Nucleus accumbens (tissue), 56 donors: ENCODE data around the gene RNF224.
A peak's percentile ranks its signal among the peaks of the same experiment; 100 is the strongest.

ENCODE experiments used
- DNase-seq, 56 donors: peaks; one replicate each; lab custom pipeline; 2025; lab: John Stamatoyannopoulos, UW

The RNF224 gene

GRCh38 chr9:137247135-137247915, 20.0 kb downstream of the RNF224 start:
- no peak for DNase-seq

- DNase-seq: no peak
Measured at GRCh38 chr9:137247916-137248175, 20.5 kb downstream of the RNF224 start.

DNA sequence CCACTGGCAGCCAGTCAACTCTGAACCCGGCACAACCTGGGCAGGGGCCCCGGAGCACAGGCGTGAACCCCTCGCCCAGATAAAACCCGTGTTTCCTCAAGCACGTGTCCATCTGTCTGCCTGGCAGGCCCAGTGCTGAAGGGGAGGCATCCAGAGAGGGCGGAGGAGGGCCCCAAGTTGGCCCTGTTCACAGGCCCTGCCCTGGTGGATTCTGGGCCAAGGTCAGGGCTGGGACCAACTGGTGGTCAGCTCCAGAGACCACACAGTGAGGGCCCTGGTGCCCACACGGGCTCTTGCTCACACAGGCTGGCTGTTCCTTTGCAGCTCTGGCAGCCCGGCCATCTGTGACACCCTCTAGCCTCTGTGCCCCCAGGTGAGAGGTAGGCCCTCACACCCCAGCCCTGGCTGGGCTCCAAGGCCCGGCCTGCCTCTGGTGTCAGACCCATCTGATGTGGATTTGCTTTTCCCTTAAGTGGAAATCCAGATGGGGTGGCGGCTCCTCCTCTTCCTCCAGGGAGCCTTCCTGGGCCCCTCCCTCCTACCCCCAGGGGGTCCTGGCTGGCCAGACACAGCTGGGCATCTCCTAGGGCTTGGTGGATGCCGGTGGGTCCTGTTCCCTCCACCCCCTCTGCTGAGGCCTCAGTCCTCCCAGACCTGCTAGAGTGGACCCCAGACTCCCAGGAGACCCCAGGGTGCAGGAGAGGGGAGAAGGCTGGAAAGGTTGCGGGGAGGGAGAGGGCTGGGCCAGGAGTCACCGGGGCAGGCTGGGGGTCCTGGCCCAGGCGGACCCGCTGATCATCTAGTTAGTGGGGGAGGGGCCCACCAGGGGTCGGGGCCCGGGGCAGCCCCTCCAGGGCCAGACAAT, 23.3 kb downstream of the RNF224 start:
- no peak for DNase-seq

- no peak for DNase-seq
Measured at GRCh38 chr9:137251194-137251461, 23.8 kb downstream of the RNF224 start, which contains the start of gene STPG3. Gene STPG3, plus strand, starts transcription at chr9:137251286. Its CDS starts 1 bp downstream, at chr9:137251287.

DNA sequence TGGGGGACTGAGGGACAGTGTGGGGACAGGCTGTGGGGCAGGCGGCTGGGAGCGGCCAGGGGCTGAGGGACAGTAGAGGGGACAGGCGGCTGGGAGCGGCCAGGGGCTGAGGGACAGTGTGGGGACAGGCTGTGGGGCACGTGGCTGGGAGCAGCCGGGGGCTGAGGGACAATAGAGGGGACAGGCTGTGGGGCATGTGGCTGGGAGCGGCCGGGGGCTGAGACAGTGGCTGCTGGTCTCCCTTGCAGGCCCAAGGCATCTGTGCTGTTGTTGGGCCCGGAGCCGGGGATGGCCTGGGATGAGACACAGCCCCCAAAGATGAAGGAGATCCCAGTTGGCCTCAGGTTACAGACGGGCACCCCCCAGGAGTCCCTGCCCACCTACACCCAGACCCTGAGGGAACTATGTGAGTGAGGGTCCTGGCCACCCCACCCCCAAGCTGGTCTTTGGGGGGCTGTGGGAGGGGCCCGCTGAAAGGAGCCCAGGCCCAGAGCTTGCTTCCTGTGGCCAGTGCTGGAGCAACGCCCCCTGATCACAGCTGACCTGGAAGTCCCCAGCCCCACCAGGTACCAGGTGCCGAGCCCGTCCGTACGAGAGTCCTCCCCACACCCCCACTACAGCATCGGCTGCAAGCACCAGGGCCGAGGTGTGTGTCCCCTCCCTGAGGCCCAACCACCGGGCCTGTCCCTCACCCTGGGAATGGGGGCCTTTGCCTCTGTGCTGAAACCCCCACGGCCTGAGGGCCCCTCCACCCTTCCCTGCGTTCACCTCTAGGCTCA, 24.4 kb downstream of the RNF224 start:
- no peak for DNase-seq

DNA sequence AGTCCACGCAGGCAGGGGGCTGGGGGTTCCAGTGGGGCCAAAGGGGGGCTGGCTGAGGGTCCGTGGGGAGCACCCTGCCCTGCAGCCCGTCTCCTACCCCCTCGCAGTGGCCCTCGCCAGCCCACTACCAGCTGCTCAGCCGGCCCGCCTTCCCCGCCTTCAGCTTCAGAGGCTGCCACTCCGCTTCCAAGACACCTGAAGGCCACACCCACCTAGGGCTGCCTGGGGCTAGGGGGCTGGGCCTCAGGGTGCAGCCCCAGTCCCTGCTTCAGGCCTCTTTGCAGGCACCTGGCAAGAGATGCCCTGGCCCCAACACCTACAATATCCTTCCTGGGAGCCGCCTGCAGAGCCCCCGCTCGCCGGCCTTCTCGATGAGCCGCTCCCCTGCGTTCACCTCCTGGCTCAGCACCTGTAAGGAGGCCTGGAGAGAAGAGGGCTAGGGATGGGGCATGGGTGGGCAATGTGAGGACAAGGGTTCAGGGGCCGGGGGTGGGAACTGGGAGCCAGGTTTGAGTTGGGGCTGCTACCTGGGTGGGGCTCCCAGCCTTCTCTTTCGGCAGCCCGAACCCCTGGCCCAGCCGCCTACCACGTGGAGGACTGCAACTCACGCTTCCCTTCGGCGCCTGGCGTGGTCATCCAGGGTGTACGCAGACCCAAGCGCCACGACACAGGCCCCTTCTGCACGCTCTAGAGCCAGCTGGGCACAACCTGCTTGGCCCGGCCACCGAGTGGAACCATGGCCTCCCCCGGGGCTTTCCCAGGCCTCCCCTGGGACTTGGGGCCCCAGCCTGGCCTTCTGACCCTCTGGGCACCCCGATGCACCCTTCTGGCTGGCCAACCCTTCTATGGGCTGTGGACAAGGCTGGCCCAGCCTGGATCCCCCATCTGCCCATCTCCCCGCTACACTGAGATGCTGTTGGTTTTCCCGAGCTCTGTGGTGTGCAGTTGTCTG, 25.5 kb downstream of the RNF224 start:
- DNase-seq: no peak

DNA sequence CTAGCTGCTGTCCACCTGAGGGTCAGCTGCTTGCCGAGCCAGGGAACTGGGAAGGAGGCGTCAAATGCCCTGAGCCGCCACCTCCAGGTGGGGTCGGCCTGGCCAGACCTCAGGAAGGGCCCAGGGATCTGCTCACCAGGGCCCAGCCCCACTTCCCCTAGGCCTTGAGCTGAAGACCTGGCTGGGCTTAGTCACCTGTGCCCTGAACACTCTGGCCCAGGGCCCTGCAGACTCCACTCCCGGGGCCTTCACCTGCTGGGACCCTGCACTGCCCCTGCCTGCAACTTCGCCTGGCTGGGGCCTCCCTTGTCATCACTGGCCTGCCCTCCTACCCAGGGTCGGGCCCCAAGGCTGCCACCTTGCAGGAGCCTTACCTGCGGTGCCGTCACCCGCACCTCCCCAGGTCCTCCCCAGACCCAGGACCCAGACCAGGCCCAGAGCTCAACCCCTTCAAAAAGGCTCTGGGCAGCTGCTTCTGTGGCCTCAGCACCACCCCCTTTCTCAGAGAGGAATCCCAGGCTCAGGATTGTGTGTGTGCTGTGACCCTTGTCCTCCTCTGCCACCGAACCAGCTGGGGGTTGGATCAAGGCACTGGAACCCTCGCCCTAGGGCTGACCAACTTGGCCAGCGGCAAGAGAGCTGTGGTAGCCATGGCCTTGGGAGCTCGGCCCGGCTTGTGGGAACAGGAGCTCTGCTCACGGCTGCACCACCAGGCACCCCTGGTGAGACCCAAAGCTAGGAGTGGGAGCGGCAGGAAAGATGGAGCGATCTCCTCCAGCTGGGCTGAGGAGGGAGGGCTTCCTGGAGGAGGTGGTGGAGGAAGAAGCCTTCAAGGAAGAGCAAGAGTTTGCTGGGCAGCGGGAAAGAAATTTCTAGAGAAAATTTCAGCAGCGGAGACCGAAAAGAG, 26.7 kb downstream of the RNF224 start:
- DNase-seq: no peak

- DNase-seq: peak in 55 of 56 donors; percentile 31 to 97 (median 88)
Measured at GRCh38 chr9:137254624-137255447, 27.5 kb downstream of the RNF224 start, which contains the start of gene NELFB. Gene NELFB, plus strand, starts transcription at chr9:137255327.

DNA sequence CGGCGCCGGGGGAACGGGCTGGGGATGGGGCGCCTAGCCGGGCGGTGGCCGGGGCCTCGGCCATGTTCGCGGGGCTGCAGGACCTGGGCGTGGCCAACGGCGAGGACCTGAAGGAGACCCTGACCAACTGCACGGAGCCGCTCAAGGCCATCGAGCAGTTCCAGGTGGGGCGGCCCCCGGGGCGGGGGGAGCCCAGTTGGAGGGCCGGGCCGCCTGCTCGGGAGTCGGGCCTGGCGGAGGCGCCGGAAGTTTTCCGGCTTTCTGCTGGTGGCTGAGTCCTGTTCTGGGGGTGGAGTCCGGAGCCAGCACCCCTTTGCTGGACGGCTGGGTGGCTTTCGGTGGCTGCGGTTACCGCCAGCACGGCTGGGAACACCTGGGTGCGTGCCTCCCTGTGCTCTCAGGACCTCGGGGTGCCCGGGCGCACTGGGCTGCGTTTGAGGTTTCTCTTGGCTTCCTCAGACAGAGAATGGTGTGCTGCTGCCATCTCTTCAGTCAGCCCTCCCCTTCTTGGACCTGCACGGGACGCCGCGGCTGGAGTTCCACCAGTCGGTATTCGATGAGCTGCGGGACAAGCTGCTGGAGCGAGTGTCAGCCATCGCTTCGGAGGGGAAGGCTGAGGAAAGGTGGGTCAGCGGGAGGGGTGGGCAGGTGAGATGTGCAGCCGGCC, 28.3 kb downstream of the RNF224 start:
- DNase-seq: peak in 3 of 56 donors; percentile 50 to 56 (median 50)

DNA sequence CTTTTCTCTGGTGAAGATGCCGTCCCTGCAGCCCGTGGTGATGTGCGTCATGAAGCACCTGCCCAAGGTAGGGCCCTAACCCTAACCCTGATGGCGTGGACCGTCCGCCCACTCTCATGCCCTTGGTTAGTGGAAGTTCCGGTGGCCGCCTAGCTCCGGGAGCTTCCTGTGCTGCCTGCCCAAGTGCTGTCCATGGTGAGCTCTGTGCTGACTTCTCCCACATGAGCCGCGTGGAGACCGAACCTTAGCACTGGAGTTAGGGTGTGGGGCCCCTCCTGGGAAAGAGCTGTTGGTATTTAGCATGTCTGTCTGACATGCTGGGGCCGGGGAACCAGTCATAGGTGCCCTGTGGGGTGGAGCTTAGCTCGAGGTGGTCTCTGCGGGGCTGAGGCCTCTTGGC, 29.1 kb downstream of the RNF224 start:
- no peak for DNase-seq

DNA sequence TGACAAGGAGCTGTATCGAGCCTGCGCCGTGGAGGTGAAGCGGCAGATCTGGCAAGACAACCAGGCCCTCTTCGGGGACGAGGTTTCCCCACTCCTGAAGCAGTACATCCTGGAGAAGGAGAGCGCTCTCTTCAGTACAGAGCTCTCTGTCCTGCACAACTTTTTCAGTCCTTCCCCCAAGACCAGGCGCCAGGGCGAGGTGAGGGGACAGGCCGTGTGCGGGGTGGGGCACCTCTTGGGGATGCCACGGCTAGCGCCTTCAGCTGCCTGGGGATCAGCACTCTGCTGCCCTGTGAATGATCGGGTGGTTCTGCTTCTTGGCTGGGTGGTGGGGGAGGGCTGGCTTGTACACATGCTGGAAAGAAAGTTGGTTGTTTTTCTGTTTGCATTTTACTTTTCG, 29.6 kb downstream of the RNF224 start:
- DNase-seq: no peak

DNA sequence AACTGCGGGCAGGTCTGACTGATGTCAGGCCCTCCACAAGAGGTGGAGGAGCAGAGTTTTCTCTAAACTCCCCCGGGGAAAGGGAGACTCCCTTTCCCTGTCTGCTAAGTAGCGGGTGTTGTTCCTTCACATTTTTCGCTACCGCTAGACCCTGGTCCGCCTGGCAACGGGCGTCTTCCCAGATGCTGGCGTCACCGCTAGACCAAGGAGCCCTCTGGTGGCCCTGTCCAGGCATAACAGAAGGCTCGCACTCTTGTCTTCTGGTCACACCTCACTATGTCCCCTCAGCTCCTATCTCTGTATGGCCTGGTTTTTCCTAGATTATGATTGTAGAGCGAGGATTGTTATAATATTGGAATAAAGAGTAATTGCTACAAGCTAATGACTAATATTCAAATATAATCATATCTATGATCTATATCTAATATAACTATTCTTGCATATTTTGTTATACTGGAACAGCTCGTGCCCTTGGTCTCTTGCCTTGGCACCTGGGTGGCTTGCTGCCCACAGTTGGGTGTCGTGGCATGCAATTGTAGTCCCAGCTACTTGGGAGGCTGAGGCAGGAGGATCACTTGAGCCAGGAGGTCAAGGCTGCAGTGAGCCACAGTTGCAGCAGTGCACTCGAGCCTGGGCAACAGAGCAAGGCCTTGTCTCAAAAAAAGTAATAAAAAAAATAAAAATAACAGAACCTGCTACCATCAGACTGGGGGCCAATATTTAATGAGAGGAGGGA, 35.0 kb downstream of the RNF224 start:
- peak in 6 of 56 donors; percentile 8 to 51 (median 14) for DNase-seq

GRCh38 chr9:137262909-137263285, 35.6 kb downstream of the RNF224 start:
- no peak for DNase-seq

DNA sequence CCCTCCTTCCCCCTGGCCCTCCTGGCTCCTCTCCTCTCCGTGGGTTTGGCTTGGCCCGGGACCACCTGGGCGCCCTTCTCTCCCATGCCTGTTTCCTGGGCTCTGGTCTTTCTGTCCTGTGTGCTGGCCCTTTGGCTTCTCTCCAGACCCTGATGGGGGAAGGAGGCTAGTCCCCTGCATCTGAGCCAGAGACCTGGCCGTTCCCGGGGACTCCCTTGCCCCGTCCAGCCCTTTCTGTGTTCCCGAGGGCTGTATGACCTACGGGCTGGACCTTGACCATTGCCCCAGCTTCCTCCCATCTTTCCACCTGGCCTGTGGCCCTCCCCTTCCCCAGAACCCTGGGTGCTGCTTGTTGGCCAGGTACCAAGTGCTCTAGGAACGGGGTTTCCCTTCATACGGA, 36.2 kb downstream of the RNF224 start:
- no peak for DNase-seq

- no peak for DNase-seq
Measured at GRCh38 chr9:137264067-137264466, 36.8 kb downstream of the RNF224 start.

DNA sequence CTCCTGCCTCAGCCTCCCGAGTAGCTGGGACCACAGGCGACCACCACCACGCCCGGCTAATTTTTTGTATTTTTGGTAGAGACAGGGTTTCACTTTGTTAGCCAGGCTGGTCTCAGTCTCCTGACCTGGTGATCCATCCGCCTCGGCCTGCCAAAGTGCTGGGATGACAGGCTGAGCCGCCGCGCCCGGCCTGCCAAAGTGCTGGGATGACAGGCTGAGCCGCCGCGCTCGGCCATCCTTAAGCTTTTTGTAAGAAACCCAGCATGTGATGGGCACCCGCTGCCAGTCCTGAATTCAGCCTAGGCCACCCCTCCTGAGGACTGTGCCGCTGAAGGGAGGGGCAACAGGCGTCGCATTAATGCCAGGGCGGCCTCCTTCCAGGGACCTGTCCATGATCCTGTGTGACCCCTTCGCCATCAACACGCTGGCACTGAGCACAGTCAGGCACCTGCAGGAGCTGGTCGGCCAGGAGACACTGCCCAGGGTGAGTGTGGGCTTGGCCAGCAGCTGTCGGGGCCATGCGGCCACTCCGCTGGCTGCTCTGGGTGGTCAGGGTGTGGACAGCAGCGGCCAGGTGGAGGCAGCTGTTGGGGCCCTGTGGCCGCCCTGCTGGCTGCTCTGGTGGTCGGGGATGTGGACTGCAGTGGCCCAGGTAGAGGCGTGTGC, 38.3 kb downstream of the RNF224 start:
- DNase-seq: no peak
